GM12878 (cell line): ENCODE results near the gene SLC30A7. TPM values are rescaled to one million over a fixed set of nuclear protein-coding genes. Genes with fewer than 3 reads are reported as not detected.

Experiments used
- ATAC-seq: fragments of 200-7000 bp; cut with Tn5 transposase; 3 replicates; pipeline ENCODE4 v1.9.1; 2020; ENCODE audit warnings: mild to moderate bottlenecking, moderate library complexity
- BruUV-seq: library from RNA; stranded (reverse); fragments of 400-500 nt; replicated peaks from 2 replicates; lab custom pipeline; 2021; lab: Mats Ljungman, UMichigan
- CTCF ChIA-PET: fragments of 300-600 bp; sonication (Branson Sonifier 250); formaldehyde crosslinking; extraction: SDS; loops from one replicate; lab custom pipeline; 2021; ENCODE audit warnings: inconsistent platforms; lab: Yijun Ruan, JAX
- POLR2A ChIA-PET: fragments of 350-600 bp; formaldehyde crosslinking; extraction: SDS; loops from one replicate; lab custom pipeline; 2021; ENCODE audit warnings: inconsistent platforms; lab: Charles Lee
- RAD21 ChIA-PET: fragments of 300-600 bp; sonication (Branson Sonifier 250); formaldehyde crosslinking; loops from one replicate; lab custom pipeline; 2023; ENCODE audit warnings: antibody characterized with exemption; ENCODE audit not compliant: unreplicated experiment; lab: Charles Lee
- SMC1A ChIA-PET: fragments of 300-600 bp; sonication (Branson Sonifier 250); formaldehyde crosslinking; loops from one replicate; lab custom pipeline; 2023; ENCODE audit not compliant: unreplicated experiment, uncharacterized antibody; lab: Charles Lee
- DNase-seq: peaks from one replicate; pipeline ENCODE4 v3.0.0-alpha.2; 2011; ENCODE audit warnings: low read depth, low spot score
- FAIRE-seq: peaks from 3 replicates; lab custom pipeline; 2011; peaks lifted over from hg19 to GRCh38; lab: Jason Lieb, UNC
- H2AFZ ChIP-seq: 2 replicates; pipeline ENCODE4 v1.6.0; 2011; ENCODE audit warnings: low read depth, low read length, control low read depth; ENCODE audit not compliant: control insufficient read depth
- H3K27ac ChIP-seq: 2 replicates; pipeline ENCODE4 v1.5.1; 2011; ENCODE audit warnings: control low read depth; ENCODE audit not compliant: control insufficient read depth, insufficient read depth
- H3K27me3 ChIP-seq, 2 experiments: replicated peaks in 1 of 2; 2 replicates each; pipeline versions ENCODE4 v1.6.0 to v1.6.1; 2011; ENCODE audit warnings: low read length in 1 of 2; ENCODE audit not compliant: control insufficient read depth in 2 of 2, insufficient read depth in 2 of 2
- H3K36me3 ChIP-seq, 2 experiments: 2 replicates each; pipeline ENCODE4 v1.5.1; 2011; ENCODE audit warnings: low read length in 1 of 2; ENCODE audit not compliant: control insufficient read depth in 2 of 2, insufficient read depth in 2 of 2
- H3K4me1 ChIP-seq: 2 replicates; pipeline ENCODE4 v1.6.1; 2011; ENCODE audit warnings: mild to moderate bottlenecking, low read length, moderate library complexity, mixed read lengths; ENCODE audit not compliant: control insufficient read depth, insufficient read depth
- H3K4me2 ChIP-seq: 2 replicates; pipeline ENCODE4 v1.6.0; 2011; ENCODE audit warnings: control low read depth; ENCODE audit not compliant: control insufficient read depth, insufficient read depth
- H3K4me3 ChIP-seq: fragments of 200-600 bp; sonication (generic); 2 replicates; pipeline ENCODE4 v1.5.1; 2016
- H3K79me2 ChIP-seq: 2 replicates; pipeline ENCODE4 v1.6.0; 2011; ENCODE audit warnings: low read length; ENCODE audit not compliant: control insufficient read depth, insufficient read depth
- H3K9ac ChIP-seq: 2 replicates; pipeline ENCODE4 v1.8.0; 2011; ENCODE audit warnings: low read length, control low read depth, mixed read lengths; ENCODE audit not compliant: control insufficient read depth, insufficient read depth
- H3K9me3 ChIP-seq: replicated peaks from 3 replicates; pipeline ENCODE4 v1.5.1; 2011; ENCODE audit warnings: mild to moderate bottlenecking, low read length; ENCODE audit not compliant: control insufficient read depth, insufficient read depth
- H4K20me1 ChIP-seq: 2 replicates; pipeline ENCODE4 v1.6.0; 2011; ENCODE audit not compliant: control insufficient read depth, insufficient read depth
- CREB1 ChIP-seq: IDR thresholded peaks from 2 replicates; pipeline ENCODE4 v1.6.1; 2012; ENCODE audit warnings: low read depth, mild to moderate bottlenecking, inconsistent platforms
- EED ChIP-seq: sonication (generic); IDR thresholded peaks from 2 replicates; pipeline ENCODE4 v1.6.1; 2016; ENCODE audit warnings: antibody characterized with exemption, low read depth
- KLF5 ChIP-seq: fragments of 450-650 bp; IDR thresholded peaks from 2 replicates; pipeline ENCODE4 v1.6.1; 2014; ENCODE audit warnings: mild to moderate bottlenecking; ENCODE audit not compliant: partially characterized antibody
- MTA2 ChIP-seq: fragments of 450-650 bp; IDR thresholded peaks from 2 replicates; pipeline ENCODE4 v1.6.1; 2016; ENCODE audit warnings: low read depth, mild to moderate bottlenecking, moderate library complexity
- MXI1 ChIP-seq: fragments of 150-350 bp; IDR thresholded peaks from 2 replicates; pipeline ENCODE4 v1.6.1; 2011; ENCODE audit warnings: low read depth, mild to moderate bottlenecking, inconsistent platforms, low read length, improper control_type of control experiment
- POLR2AphosphoS2 ChIP-seq: IDR thresholded peaks from 2 replicates; pipeline ENCODE4 v1.6.1; 2011; ENCODE audit warnings: low read depth, mild to moderate bottlenecking, low read length, improper control_type of control experiment, moderate library complexity
- SIN3A ChIP-seq: IDR thresholded peaks from 2 replicates; pipeline ENCODE4 v1.6.1; 2012; ENCODE audit warnings: low read depth, low read length, improper control_type of control experiment
- SIX5 ChIP-seq: IDR thresholded peaks from 2 replicates; pipeline ENCODE4 v1.6.1; 2011; ENCODE audit warnings: mild to moderate bottlenecking, low read depth, low read length, moderate library complexity; ENCODE audit not compliant: severe bottlenecking
- SP1 ChIP-seq: IDR thresholded peaks from one replicate; pipeline ENCODE4 v1.6.1; 2011; ENCODE audit warnings: low read depth, low read length
- SUPT20H ChIP-seq: IDR thresholded peaks from 2 replicates; pipeline ENCODE4 v1.6.1; 2011; ENCODE audit warnings: low read depth, mild to moderate bottlenecking, low read length, moderate library complexity, borderline replicate concordance; ENCODE audit not compliant: control insufficient read depth
- ZNF274 ChIP-seq: IDR thresholded peaks from one replicate; pipeline ENCODE4 v1.8.0; 2011; ENCODE audit not compliant: insufficient read length, insufficient read depth
- WGBS: methylation state at CpG from one replicate; pipeline ENCODE4 v1.1.6; 2016; ENCODE audit warnings: low lambda C conversion rate; ENCODE audit not compliant: insufficient replicate concordance, insufficient coverage; ENCODE audit errors: missing lambda C conversion rate; 5-methylcytosine and 5-hydroxymethylcytosine counted together
- in situ Hi-C: fragments of 300-500 bp; cut with MboI; formaldehyde crosslinking; loops from 9 replicates; pipeline ENCODE4 v1.14.3; 2018; ENCODE audit warnings: mixed read lengths
- intact Hi-C: fragments of 100-400 bp; cut with micrococcal nuclease; formaldehyde crosslinking; loops from one replicate; pipeline ENCODE4 v1.14.2; 2022; ENCODE audit not compliant: unreplicated experiment
- polyA plus RNA-seq, 11 experiments: library from polyadenylated mRNA; depleted of rRNA in 4 of 11; unstranded in 6 of 11; stranded (reverse) in 5 of 11; fragments of >200 nt; fragmentation: Nextera tagmentation in 4 of 11; fragmentation: Illumina TruSeq in 1 of 11; extraction: Ambion mirVana in 4 of 11; extraction: Trizol in 1 of 11; gene quantifications; 1 replicate in 1 of 11; 2 replicates in 10 of 11; pipeline versions ENCODE4 v1.2.1 to v1.2.3, GENCODE V29; 2011 to 2016; ENCODE audit warnings: inconsistent platforms in 2 of 11, missing spikeins in 2 of 11, low read depth in 1 of 11
- total RNA-seq, 4 experiments: library from RNA; depleted of rRNA in 3 of 4; stranded (reverse); fragments of >200 nt in 3 of 4; fragmentation: Illumina TruSeq in 1 of 4; extraction: Trizol in 1 of 4; gene quantifications; 2 replicates each; pipeline versions ENCODE4 v1.2.1 to v1.2.3, GENCODE V29; 2013 to 2021
- TF ChIP-seq, protein P1 (sequence below): IDR thresholded peaks from 2 replicates; pipeline ENCODE4 v1.6.1; 2012; ENCODE audit warnings: low read length, inconsistent platforms
- TF ChIP-seq, protein P2 (sequence below): fragments of 450-650 bp; IDR thresholded peaks from 2 replicates; pipeline ENCODE4 v1.6.1; 2016; ENCODE audit warnings: mild to moderate bottlenecking, moderate library complexity, borderline replicate concordance

The SLC30A7 gene
- total and polyA plus RNA-seq, 10 of the 15 experiments (the other 5 are each of a cell fraction or from before 2014, with no cell fraction given): 4.4 to 23.3 (median 16.9) TPM

DNA sequence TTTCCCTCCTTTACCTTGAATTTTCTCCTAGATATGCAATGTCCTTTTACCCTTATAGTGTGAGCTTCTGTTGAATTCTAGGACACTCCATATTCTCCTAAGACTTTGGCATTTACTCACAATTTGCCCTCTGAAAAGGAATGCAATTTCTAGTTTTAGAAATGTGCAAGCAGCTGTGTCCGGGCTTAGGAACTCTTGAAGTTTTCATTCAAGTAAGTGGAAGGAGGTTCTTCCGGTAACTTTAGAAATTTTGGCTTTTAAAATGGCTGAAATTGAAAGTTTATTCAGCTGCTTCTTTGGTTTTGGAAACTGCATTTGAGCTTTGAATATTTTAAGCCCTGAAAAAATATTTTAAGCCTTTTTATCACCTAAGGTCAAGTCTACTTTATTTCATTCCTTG is 73.4 kb downstream of the SLC30A7 start:
- intact Hi-C loops (no loop called here), in situ Hi-C loops (no loop called here)
- ChIA-PET CTCF (interaction anchor here (1.0 kb wide), 2 partner anchors 269 to 319 kb away, joined by 3 to 4 read pairs; no protein-coding TSS in a partner anchor), SMC1A (interaction anchor here (0.8 to 2.2 kb wide), 3 partner anchors 9 to 271 kb away, joined by 3 to 6 read pairs (median 4); no protein-coding TSS in a partner anchor), RAD21 (interaction anchor here (1.3 kb wide), 1 partner anchor 469 kb away, joined by 3 read pairs; no protein-coding TSS in a partner anchor), POLR2A (no interaction called here)
- Histone ChIP-seq H3K27me3 (no peaks in the 10 kb centered on the region), H3K9me3 (no peaks in the 10 kb centered on the region), H4K20me1 (no peaks in the 10 kb centered on the region), H3K9ac (no peak overlapping the region), H3K4me1 (no peaks in the 10 kb centered on the region), H2AFZ (no peak overlapping the region), H3K27ac (no peak overlapping the region), H3K4me3 (no peak overlapping the region), H3K4me2 (no peak overlapping the region), H3K79me2 (no peaks in the 10 kb centered on the region), H3K36me3 (peaks cover 4 to 6% of the 10 kb centered on the region in 2 experiments)
- WGBS: 64% methylated on average over 2 of the region's 2 CpGs
- ATAC-seq (no peak), DNase-seq (no peak), FAIRE-seq (no peak)
- TF ChIP-seq EED (no peak), MXI1 (no peak), SIX5 (no peak), SIN3A (no peak), SP1 (no peak), SUPT20H (no peak), ZNF274 (no peak), MTA2 (no peak), POLR2AphosphoS2 (no peak), CREB1 (no peak), KLF5 (no peak)
- TF ChIP-seq, protein P1, sequence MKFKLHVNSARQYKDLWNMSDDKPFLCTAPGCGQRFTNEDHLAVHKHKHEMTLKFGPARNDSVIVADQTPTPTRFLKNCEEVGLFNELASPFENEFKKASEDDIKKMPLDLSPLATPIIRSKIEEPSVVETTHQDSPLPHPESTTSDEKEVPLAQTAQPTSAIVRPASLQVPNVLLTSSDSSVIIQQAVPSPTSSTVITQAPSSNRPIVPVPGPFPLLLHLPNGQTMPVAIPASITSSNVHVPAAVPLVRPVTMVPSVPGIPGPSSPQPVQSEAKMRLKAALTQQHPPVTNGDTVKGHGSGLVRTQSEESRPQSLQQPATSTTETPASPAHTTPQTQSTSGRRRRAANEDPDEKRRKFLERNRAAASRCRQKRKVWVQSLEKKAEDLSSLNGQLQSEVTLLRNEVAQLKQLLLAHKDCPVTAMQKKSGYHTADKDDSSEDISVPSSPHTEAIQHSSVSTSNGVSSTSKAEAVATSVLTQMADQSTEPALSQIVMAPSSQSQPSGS: no peak
- TF ChIP-seq, protein P2, sequence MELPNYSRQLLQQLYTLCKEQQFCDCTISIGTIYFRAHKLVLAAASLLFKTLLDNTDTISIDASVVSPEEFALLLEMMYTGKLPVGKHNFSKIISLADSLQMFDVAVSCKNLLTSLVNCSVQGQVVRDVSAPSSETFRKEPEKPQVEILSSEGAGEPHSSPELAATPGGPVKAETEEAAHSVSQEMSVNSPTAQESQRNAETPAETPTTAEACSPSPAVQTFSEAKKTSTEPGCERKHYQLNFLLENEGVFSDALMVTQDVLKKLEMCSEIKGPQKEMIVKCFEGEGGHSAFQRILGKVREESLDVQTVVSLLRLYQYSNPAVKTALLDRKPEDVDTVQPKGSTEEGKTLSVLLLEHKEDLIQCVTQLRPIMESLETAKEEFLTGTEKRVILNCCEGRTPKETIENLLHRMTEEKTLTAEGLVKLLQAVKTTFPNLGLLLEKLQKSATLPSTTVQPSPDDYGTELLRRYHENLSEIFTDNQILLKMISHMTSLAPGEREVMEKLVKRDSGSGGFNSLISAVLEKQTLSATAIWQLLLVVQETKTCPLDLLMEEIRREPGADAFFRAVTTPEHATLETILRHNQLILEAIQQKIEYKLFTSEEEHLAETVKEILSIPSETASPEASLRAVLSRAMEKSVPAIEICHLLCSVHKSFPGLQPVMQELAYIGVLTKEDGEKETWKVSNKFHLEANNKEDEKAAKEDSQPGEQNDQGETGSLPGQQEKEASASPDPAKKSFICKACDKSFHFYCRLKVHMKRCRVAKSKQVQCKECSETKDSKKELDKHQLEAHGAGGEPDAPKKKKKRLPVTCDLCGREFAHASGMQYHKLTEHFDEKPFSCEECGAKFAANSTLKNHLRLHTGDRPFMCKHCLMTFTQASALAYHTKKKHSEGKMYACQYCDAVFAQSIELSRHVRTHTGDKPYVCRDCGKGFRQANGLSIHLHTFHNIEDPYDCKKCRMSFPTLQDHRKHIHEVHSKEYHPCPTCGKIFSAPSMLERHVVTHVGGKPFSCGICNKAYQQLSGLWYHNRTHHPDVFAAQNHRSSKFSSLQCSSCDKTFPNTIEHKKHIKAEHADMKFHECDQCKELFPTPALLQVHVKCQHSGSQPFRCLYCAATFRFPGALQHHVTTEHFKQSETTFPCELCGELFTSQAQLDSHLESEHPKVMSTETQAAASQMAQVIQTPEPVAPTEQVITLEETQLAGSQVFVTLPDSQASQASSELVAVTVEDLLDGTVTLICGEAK: no peak
- no TSS peak for BruUV-seq
